Measurements from ENCODE around the gene RNF212B. TPM values are rescaled to one million over a fixed set of nuclear protein-coding genes. Genes with fewer than 3 reads are reported as not detected.

Gene RNF212B
- total and polyA plus RNA-seq, 2 of the 13 experiments (the other 11 are each of a cell fraction or from before 2014, with no cell fraction given) = 0.05 TPM; not detected in 1

GRCh38 chr14:23286020-23286901 lies 48.5 kb downstream of the RNF212B start, which contains the start of gene HOMEZ (continued):
- TF ChIP-seq ZFAT (CRISPR knock-in tag; conservative IDR thresholded peaks at IDR 0.05) = no peak
- TF ChIP-seq ZSCAN9 (CRISPR knock-in tag; IDR thresholded peaks at IDR 0.05; ENCODE audit: borderline replicate concordance) = no peak; the same call in 1 of the 2 replicates
- TF ChIP-seq ARID3A (IDR thresholded peaks at IDR 0.05; ENCODE audit: low read depth, low read length) = peak; percentile 8; the same call in 1 of the 2 replicates
- TF ChIP-seq NKX3-1 (CRISPR knock-in tag; IDR thresholded peaks at IDR 0.05) = peak; percentile 72; the same call in 1 of the 2 replicates
- peak; percentile 54; the same call in 1 of the 2 replicates for TF ChIP-seq ZNF691 (CRISPR knock-in tag; IDR thresholded peaks at IDR 0.05; ENCODE audit: borderline replicate concordance, low read depth)
- TF ChIP-seq ZNF549 (CRISPR knock-in tag; IDR thresholded peaks at IDR 0.05) = no peak
- TF ChIP-seq ZNF335 (CRISPR knock-in tag; IDR thresholded peaks at IDR 0.05) = peak; percentile 49; the same call in 1 of the 2 replicates
- no peak for TF ChIP-seq ATRX (CRISPR knock-in tag; IDR thresholded peaks at IDR 0.05; ENCODE audit: borderline replicate concordance)
- peak; percentile 97 for TF ChIP-seq KDM5B (CRISPR knock-in tag; IDR thresholded peaks at IDR 0.05; ENCODE audit: borderline replicate concordance)
- peak; percentile 96; the same call in 1 of the 2 replicates for TF ChIP-seq CHCHD3 (CRISPR knock-in tag; IDR thresholded peaks at IDR 0.05)
- TF ChIP-seq AKNA (CRISPR knock-in tag; IDR thresholded peaks at IDR 0.05; ENCODE audit: borderline replicate concordance) = no peak
- no peak; the same call in 1 of the 2 replicates for TF ChIP-seq DNMT1 (CRISPR knock-in tag; IDR thresholded peaks at IDR 0.05)
- peak; percentile 85 for TF ChIP-seq PHF20 (CRISPR knock-in tag; IDR thresholded peaks at IDR 0.05)
- peak; percentile 55; the same call in 1 of the 2 replicates for TF ChIP-seq ZNF567 (CRISPR knock-in tag; IDR thresholded peaks at IDR 0.05; ENCODE audit: borderline replicate concordance)
- TF ChIP-seq ZXDC (CRISPR knock-in tag; IDR thresholded peaks at IDR 0.05) = no peak; the same call in 1 of the 2 replicates
- peak; percentile 92 for TF ChIP-seq KLF13 (CRISPR knock-in tag; IDR thresholded peaks at IDR 0.05)
- TF ChIP-seq ZNF775 (CRISPR knock-in tag; IDR thresholded peaks at IDR 0.05; ENCODE audit: borderline replicate concordance) = peak; percentile 94; the same call in 1 of the 2 replicates

Data from HepG2 (cell line).